ENCODE data around the gene TRABD. TPM values are rescaled to one million over a fixed set of nuclear protein-coding genes. Genes with fewer than 3 reads are reported as not detected.

Gene TRABD, protein sequence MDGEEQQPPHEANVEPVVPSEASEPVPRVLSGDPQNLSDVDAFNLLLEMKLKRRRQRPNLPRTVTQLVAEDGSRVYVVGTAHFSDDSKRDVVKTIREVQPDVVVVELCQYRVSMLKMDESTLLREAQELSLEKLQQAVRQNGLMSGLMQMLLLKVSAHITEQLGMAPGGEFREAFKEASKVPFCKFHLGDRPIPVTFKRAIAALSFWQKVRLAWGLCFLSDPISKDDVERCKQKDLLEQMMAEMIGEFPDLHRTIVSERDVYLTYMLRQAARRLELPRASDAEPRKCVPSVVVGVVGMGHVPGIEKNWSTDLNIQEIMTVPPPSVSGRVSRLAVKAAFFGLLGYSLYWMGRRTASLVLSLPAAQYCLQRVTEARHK
- 30.9 and 31.5 TPM in 2 replicates for total RNA-seq (2014; rRNA removed; shearing (Covaris generic))

DNA sequence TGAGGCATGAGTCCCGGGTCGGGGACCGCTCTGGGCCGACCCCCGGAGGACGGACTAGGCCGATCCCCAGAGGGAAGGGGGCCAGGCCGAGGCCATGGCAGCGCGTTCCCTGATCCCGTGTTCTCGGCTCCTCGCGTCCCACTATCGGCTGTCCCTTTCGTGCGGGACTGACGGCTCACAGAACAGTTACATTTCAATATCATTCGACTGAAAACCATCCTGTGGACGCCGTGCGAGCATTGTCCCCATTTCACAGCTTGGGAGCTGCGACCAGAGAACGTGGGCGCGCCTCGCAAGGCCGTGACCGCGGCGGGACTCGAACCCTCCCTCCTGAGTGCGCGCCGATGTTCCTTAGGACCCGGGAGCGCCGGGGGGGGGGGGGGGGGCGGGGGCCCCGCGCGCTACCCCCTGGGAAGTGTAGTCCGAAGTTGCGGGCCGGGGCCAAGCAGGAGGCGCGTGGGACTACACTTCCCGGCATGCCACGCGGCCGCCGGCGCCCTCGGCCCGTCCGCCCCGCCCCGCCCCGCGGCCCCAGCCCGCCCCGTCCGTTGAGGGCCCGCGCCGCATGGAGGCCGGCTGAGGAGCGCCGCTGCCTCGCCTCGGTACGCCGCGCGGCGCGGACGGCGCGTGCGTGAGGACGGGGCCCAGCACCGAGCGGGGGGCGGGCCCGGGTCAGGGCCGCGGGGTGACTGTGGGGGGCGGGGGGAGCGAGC lies at the start of gene TRABD:
TRABD (plus strand) TSS at position 539 of the 713 bp plus-strand sequence. CDS start 7,148 bp downstream, outside the sequence.

DNA sequence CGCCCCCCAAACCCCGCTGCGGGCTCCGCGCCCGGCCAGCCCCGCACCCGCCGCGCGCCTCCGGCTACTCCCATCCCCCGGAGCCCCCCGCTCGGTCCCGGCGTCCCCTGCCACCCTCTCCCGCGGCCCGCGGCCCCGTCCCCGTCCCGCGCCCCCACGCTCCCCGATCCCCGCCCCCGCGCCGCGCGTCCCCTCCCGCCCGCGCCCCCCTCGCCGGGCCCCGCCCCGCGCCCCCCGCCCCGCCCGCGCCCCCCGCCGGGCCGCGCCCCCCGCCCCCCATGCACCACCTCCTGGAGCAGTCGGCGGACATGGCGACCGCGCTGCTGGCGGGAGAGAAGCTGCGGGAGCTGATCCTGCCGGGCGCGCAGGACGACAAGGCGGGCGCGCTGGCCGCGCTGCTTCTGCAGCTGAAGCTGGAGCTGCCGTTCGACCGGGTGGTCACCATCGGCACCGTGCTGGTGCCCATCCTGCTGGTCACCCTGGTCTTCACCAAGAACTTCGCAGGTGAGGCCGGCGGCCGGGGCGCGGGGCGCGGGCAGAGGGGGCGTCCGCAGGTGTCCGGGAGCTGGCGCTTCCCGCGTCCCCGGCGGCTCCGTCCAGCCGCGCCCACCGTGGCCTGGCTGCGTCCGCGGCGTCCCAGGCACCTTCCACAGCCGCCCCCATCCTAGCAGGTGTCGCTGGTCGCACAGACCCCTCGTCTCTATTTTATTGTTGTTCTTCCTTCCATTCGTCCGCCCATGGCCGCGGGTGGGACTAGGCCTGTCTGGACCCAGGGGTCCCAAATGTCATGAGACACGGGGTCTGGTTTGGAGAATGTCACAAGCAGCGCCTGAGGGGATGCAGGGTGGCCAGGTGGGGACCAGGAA lies 15.0 kb upstream of the TRABD start, which contains the start of gene PANX2:
PANX2 (plus strand) TSS at position 279 of the 866 bp plus-strand sequence; CDS start at position 279, 0 bp downstream.

DNA sequence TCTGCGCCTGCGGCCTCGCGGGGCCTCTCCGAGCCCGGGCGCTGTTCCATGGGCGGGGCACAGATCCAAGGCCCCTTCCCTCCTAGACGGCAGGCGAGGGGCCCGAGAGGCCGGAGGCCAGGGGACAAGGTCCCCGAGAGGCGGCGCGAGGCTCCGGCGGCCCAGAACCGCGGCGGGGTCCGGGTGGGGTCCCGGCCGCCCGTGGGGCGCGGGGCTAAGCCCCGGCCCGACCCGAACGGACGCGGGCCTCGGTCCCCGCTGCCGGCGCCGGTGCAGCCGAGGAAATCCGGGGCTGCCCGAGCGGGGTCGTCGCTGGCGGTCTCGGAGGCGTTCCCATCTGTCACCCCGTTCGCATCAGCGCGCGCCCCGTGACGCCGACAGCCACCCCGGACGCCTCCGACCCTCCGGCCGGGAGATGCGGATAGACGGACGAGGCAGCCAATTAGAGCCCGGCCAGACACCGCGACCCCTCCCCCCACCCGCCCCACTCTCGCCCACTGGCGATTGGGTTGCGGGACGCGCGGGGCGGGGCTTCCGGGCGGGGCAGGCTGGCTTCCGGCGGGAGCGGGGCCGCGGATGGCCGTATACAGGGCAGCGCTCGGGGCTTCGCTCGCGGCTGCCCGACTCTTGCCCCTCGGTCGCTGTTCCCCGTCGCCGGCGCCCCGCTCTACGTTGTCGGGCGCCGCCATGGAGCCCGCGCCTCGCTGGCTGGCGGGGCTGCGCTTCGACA lies 14.9 kb downstream of the TRABD start, which contains the start of gene SELENOO:
SELENOO (plus strand) TSS at position 551 of the 730 bp plus-strand sequence; CDS start at position 577, 26 bp downstream.

DNA sequence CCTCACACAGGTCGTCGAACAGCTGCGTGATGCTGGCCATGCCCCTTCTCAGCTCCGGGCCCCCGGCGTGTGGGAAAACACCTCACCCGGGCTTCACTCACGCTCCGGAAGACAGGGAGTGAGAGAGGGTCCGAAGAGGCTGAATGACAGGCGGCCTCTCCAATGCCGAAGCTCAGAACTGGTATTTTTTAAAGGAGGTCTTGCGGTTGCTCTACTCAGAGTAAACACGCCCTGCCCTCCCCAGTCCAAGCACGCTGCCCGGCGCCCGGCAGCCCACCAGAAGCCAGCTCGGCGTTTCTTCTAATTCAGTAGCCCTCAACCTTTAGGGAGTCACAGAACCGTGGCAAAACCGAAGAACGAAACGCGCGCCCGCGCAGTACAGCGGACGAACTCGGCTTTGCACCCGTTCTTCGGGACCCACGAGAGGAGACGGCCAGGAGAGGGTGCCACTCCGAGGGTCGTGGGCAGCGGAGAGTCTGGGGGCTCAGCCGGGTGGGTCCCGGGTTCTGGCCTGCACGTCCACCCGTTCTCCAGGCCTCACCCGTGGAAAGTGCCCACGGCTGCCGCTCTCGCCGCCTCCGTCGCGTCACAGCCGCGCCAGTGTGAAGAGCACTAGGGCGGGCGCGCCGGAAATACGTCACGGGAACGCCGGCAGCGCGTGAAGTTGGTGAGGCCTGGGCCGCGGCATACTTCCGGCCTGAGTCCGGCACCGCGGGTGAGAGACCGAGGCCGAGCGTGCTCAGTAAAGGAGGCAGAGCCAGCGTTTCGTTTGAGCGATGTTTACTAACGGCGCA lies 58.9 kb downstream of the TRABD start, which contains the start of gene TUBGCP6:
TUBGCP6 (minus strand) TSS at position 604 of the 794 bp plus-strand sequence; CDS start at position 40, 564 bp downstream.

Other genes starting within 250 kb of the TRABD start
- 74.1 and 74.3 TPM in 2 replicates for gene PIM3, start 225.1 kb upstream of the TRABD start, total RNA-seq (2014; rRNA removed; shearing (Covaris generic))
- gene IL17REL, start 173.1 kb upstream of the TRABD start, total RNA-seq (2014; rRNA removed; shearing (Covaris generic)), result not detected in 2 replicates
- not detected in 2 replicates for gene TTLL8, start 127.6 kb upstream of the TRABD start, total RNA-seq (2014; rRNA removed; shearing (Covaris generic))
- 0.04 and 0.34 TPM in 2 replicates for gene MLC1, start 100.5 kb upstream of the TRABD start, total RNA-seq (2014; rRNA removed; shearing (Covaris generic))
- gene MOV10L1, start 95.9 kb upstream of the TRABD start, total RNA-seq (2014; rRNA removed; shearing (Covaris generic)), result 0.11 TPM in 1 of 2 replicates, not detected in the other
- gene PANX2, start 15.2 kb upstream of the TRABD start, total RNA-seq (2014; rRNA removed; shearing (Covaris generic)), result 0.68 and 0.93 TPM in 2 replicates
- gene SELENOO, start 15.1 kb downstream of the TRABD start, total RNA-seq (2014; rRNA removed; shearing (Covaris generic)), result 21.1 and 21.6 TPM in 2 replicates
- gene TUBGCP6, start 59.1 kb downstream of the TRABD start, total RNA-seq (2014; rRNA removed; shearing (Covaris generic)), result 21.3 and 21.4 TPM in 2 replicates
- 24.9 and 29.3 TPM in 2 replicates for gene HDAC10, start 65.4 kb downstream of the TRABD start, total RNA-seq (2014; rRNA removed; shearing (Covaris generic))
- gene MAPK12, start 75.8 kb downstream of the TRABD start, total RNA-seq (2014; rRNA removed; shearing (Covaris generic)), result 26.4 and 33.2 TPM in 2 replicates
- 6.8 and 7.5 TPM in 2 replicates for gene MAPK11, start 84.5 kb downstream of the TRABD start, total RNA-seq (2014; rRNA removed; shearing (Covaris generic))
- gene PLXNB2, start 121.7 kb downstream of the TRABD start, total RNA-seq (2014; rRNA removed; shearing (Covaris generic)), result 43.0 and 45.2 TPM in 2 replicates
- gene DENND6B, start 141.1 kb downstream of the TRABD start, total RNA-seq (2014; rRNA removed; shearing (Covaris generic)), result 0.72 and 0.98 TPM in 2 replicates
- 34.7 and 35.6 TPM in 2 replicates for gene PPP6R2, start 157.4 kb downstream of the TRABD start, total RNA-seq (2014; rRNA removed; shearing (Covaris generic))